WI38 (cell line): ENCODE data around the gene THRSP.
"Not testable (repeated sequence)": the region's sequence is repeated elsewhere in the genome, so short reads cannot be mapped to it uniquely, and the experiment has no call there.

Source experiments
- H3K4me3 ChIP-seq: 2 replicates; pipeline ENCODE4 v1.5.1; 2011; ENCODE audit warnings: low read depth, mild to moderate bottlenecking, control low read depth, low read length
- TF ChIP-seq, protein P1 (sequence below): IDR thresholded peaks from 2 replicates; pipeline ENCODE4 v1.5.1; 2012; ENCODE audit warnings: low read depth, mild to moderate bottlenecking, control low read depth, low read length

THRSP gene, protein sequence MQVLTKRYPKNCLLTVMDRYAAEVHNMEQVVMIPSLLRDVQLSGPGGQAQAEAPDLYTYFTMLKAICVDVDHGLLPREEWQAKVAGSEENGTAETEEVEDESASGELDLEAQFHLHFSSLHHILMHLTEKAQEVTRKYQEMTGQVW

DNA sequence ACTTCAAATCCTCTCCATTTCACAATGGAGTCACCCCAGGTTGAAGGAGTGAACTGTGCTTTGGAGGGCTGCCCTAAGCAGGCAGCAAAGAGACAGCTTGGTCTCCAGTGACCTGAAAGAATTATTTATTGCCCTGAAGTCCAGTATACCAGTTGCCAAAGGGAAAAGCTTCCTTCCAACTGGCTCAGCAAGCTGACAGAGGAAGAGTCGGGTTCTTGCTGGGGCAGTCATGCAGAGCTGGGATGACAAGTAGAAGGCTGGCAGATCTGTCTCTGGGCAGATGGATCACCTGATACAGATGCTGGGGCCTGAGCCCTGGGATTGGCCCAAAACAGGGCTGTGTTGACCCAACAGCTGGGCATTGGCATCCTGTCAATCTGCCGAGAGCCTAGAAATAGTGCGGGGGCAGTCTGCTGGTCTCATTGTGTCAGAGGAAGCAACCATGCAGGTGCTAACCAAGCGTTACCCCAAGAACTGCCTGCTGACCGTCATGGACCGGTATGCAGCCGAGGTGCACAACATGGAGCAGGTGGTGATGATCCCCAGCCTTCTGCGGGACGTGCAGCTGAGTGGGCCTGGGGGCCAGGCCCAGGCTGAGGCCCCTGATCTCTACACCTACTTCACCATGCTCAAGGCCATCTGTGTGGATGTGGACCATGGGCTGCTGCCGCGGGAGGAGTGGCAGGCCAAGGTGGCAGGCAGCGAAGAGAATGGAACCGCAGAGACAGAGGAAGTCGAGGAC is at the start of gene THRSP:
Gene THRSP (plus strand): TSS at position 422 of the 742 bp plus-strand sequence. CDS start 21 bp downstream, at position 443.
- TF ChIP-seq, protein P1, sequence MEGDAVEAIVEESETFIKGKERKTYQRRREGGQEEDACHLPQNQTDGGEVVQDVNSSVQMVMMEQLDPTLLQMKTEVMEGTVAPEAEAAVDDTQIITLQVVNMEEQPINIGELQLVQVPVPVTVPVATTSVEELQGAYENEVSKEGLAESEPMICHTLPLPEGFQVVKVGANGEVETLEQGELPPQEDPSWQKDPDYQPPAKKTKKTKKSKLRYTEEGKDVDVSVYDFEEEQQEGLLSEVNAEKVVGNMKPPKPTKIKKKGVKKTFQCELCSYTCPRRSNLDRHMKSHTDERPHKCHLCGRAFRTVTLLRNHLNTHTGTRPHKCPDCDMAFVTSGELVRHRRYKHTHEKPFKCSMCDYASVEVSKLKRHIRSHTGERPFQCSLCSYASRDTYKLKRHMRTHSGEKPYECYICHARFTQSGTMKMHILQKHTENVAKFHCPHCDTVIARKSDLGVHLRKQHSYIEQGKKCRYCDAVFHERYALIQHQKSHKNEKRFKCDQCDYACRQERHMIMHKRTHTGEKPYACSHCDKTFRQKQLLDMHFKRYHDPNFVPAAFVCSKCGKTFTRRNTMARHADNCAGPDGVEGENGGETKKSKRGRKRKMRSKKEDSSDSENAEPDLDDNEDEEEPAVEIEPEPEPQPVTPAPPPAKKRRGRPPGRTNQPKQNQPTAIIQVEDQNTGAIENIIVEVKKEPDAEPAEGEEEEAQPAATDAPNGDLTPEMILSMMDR, result no peak
- no peak within 1 kb of the TSS for H3K4me3 ChIP-seq

DNA sequence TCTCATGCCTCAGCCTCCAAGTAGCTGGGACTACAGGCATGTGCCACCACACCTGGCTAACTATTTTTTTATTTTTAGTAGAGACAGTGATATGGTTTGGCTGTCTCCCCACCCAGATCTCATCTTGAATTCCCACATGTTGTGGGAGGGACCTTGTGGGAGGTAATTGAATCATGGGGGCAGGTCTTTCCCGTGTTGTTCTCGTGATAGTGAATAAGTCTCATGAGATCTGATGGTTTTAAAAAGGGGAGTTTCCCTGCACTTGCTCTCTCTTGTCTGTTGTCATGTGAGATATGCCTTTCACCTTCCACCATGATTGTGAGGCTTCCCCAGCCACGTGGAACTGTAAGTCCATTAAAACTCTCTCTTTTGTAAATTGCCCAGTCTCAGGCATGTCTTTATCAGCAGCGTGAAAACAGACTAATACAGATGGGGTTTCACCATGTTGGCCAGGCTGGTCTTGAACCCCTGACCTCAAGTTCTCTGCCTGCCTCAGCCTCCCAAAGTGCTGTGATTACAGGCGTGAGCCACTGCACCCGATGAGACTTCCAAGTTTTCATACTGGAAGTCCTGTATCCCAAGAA is 48.6 kb upstream of the THRSP start:
- H3K4me3 ChIP-seq, result not testable (repeated sequence)

DNA sequence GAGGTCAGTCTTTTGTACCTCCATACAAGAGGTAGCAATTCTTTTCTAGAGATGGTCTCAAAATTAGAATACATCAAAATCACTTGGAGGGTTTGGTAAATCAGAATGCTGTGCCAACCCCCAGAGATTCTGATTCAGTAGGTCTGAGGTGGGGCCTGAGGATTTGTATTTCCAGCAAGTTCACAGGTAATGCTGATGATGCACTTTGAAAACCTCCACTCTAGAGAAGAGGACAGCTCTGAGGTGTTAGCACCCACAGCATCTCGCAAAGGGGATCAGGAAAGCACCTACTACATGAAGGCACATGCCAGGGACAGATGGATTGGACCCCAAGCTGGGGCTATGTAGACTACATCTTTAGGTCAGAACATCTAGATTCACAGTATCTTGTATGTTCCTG is 47.8 kb upstream of the THRSP start:
- TF ChIP-seq, protein P1, result no peak
- H3K4me3 ChIP-seq, result no peak overlapping the region

DNA sequence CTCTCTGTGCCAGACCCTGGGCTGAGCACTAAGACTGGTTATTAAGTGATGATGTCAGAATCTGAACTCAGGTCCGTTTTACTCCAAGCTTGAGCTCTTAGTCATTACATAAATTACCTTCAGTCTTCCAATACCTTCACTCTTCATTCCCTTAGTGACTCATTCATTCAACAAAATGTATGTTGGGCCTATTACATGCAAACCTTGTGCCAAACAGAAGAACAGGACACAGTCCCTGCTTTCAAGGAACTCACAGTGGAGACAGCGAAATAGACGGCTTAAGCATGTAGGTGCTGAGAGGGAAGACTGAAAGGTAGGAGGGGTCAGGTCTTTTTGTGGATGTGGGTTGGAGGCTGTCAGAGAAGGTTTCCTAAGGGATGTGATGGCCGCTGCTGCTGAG is 43.9 kb upstream of the THRSP start:
- TF ChIP-seq, protein P1, result no peak
- H3K4me3 ChIP-seq, result no peak overlapping the region

DNA sequence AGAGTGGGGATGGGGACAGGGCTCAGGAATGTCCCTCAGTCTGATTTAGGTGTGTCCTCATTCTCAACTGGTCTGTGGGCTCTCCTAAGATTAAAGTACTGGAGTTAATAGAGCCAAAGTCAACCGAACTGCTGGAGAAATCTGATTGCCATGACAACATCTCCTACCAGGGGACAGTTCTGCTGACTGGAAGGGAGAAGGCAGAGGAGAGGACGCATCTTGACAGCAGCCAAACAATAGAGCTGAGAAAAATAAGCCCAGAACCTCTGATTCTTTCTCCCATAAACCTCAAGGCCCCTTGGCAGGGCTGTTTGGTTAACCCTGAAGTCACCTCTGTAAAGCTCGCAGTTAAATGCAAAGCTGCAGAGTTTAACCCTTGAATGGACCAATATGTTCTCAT is 43.4 kb upstream of the THRSP start:
- TF ChIP-seq, protein P1, result no peak
- H3K4me3 ChIP-seq, result no peak overlapping the region

DNA sequence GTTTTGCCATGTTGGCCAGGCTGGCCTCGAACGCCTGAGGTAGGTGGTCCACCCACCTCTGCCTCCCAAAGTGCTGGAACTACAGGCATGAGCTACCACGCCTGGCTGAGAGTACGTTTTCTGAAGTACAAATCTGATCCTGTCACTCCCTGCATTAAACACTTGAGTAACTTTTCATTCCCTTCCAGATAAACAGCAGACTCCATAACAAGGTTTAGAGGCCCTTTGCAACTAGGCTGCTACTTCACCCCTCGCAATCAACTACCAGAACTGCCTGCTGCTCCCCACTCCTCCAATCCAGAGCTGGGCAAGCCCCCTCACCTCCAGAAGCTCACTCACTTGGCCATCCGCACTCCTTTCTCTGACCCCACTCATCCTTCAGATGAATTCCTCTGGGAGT is 42.0 kb upstream of the THRSP start:
- H3K4me3 ChIP-seq, result no peak overlapping the region
- TF ChIP-seq, protein P1, result no peak

DNA sequence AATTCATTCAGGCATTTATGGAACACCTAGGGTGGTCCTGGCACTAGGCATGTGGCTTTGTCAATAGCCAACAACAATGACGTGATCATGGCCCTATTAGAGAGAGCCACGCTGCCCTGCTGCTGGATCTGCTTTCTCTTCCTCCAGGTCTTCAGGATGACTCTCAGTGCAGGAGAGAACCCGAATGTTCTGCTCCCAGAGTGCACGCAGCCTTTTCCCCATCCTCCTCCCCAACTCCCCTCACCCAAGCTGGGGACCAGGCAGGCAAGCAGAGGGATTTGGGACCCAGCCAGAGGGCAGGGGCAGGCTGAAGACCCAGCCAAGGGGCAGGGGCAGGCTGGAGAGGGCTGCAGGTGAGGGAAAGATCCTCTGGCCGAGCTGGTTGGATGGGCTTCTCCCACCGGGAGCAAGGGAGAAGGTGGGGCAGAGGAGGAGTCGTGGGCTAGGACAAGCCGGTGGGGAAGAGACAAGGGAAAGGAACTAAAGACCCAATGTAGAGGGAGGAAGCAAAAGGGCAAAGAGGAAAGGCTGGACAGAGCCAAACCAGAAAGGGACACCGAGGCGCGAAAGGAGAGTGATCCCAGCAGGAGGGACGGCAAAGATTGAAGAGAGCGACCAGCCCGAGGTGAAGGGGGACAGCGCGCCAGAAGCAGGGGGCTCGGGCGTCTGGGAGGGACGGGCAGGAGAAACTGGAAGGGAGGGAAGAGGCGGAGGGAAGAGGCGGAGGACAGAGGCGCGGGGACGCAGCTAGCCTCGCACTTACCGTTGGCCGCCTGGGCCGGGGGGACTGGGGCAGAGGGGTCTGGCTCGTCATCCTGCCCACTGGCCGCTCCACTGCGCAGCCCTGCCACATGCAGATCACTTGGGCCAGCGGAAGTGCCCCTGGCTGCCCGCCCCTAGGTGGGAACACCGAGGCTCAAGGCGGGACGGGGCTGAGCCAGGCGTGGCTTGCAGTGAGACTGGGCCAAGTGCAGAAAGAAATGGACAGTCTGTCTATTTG is 41.0 kb upstream of the THRSP start, which contains the start of gene KCTD14:
Gene KCTD14 (minus strand): TSS at position 880 of the 1,000 bp plus-strand sequence. CDS start 27 bp downstream, at position 853.
- TF ChIP-seq, protein P1, result no peak
- H3K4me3 ChIP-seq, result peak within 1 kb of the TSS; percentile 51
